HepG2 (cell line): ENCODE results near the gene SOX13. TPM values are rescaled to one million over a fixed set of nuclear protein-coding genes. Genes with fewer than 3 reads are reported as not detected.

Experiments
- CEBPB ChIP-seq: IDR thresholded peaks from 2 replicates; pipeline ENCODE4 v1.6.1; 2011; ENCODE audit warnings: low read depth, low read length, improper control_type of control experiment, borderline replicate concordance
- FOXO4 ChIP-seq: sonication (generic); formaldehyde crosslinking; conservative IDR thresholded peaks from 2 replicates; pipeline ENCODE4 v1.8.1; 2023; ENCODE audit warnings: missing genetic modification reagents
- ISL2 ChIP-seq: sonication (generic); formaldehyde crosslinking; IDR thresholded peaks from 2 replicates; pipeline ENCODE4 v1.5.0; 2020; ENCODE audit warnings: missing genetic modification reagents
- KLF13 ChIP-seq: sonication (generic); formaldehyde crosslinking; IDR thresholded peaks from 2 replicates; pipeline ENCODE4 v1.4.0; 2020; ENCODE audit warnings: mild to moderate bottlenecking, missing genetic modification reagents
- MXD4 ChIP-seq: IDR thresholded peaks from 2 replicates; pipeline ENCODE4 v1.6.1; 2016; ENCODE audit warnings: mild to moderate bottlenecking, missing biosample characterization, missing genetic modification reagents
- SAP130 ChIP-seq: IDR thresholded peaks from 2 replicates; pipeline ENCODE4 v1.6.1; 2016; ENCODE audit warnings: low read depth
- SOX5 ChIP-seq: IDR thresholded peaks from 2 replicates; pipeline ENCODE4 v1.6.1; 2016; ENCODE audit warnings: borderline replicate concordance
- ZBTB40 ChIP-seq, 2 experiments: fragments of 450-650 bp in 1 of 2; sonication (generic) in 1 of 2; formaldehyde crosslinking in 1 of 2; IDR thresholded peaks; 2 replicates each; pipeline versions ENCODE4 v1.6.1 to v1.8.0; 2016 to 2022; ENCODE audit warnings: antibody characterized with exemption in 1 of 2, mild to moderate bottlenecking in 1 of 2, missing genetic modification reagents in 1 of 2
- ZKSCAN1 ChIP-seq: fragments of 150-350 bp; IDR thresholded peaks from 2 replicates; pipeline ENCODE4 v1.6.1; 2014; ENCODE audit warnings: low read length
- ZNF225 ChIP-seq: sonication (generic); formaldehyde crosslinking; IDR thresholded peaks from 2 replicates; pipeline ENCODE4 v1.4.0; 2020; ENCODE audit warnings: mild to moderate bottlenecking, missing genetic modification reagents
- ZNF687 ChIP-seq: sonication (generic); formaldehyde crosslinking; IDR thresholded peaks from 2 replicates; pipeline ENCODE4 v1.5.1; 2020; ENCODE audit warnings: mild to moderate bottlenecking, missing genetic modification reagents, moderate library complexity
- ZNF775 ChIP-seq: sonication (generic); formaldehyde crosslinking; IDR thresholded peaks from 2 replicates; pipeline ENCODE4 v1.4.0; 2020; ENCODE audit warnings: missing genetic modification reagents, mild to moderate bottlenecking, moderate library complexity, borderline replicate concordance
- ZNF781 ChIP-seq: sonication (generic); formaldehyde crosslinking; IDR thresholded peaks from 2 replicates; pipeline ENCODE4 v1.5.1; 2020; ENCODE audit warnings: borderline replicate concordance, mild to moderate bottlenecking, missing genetic modification reagents; ENCODE audit errors: not compliant biosample characterization
- polyA plus RNA-seq, 8 experiments: library from polyadenylated mRNA; depleted of rRNA in 3 of 8; stranded (reverse) in 7 of 8; unstranded in 1 of 8; fragments of >200 nt; fragmentation: Illumina TruSeq in 4 of 8; extraction: Trizol in 4 of 8; gene quantifications; 2 replicates each; pipeline versions ENCODE4 v1.2.1 to v1.2.3, GENCODE V29; 2011 to 2016; ENCODE audit warnings: low read depth in 4 of 8, missing spikeins in 1 of 8, mixed read lengths in 1 of 8; ENCODE audit not compliant: insufficient read depth in 1 of 8
- total RNA-seq, 5 experiments: library from RNA; depleted of rRNA; stranded (reverse); fragments of >200 nt; fragmentation: Illumina TruSeq; extraction: Trizol; gene quantifications; 2 replicates each; pipeline ENCODE4 v1.2.3, GENCODE V29; 2016; ENCODE audit warnings: low read depth in 1 of 5

Gene SOX13
- total and polyA plus RNA-seq, 2 of the 13 experiments (the other 11 are each of a cell fraction or from before 2014, with no cell fraction given): 13.3 to 15.8 TPM

GRCh38 chr1:204072931-204073836, at the start of gene SOX13 (continued):
- TF ChIP-seq ZNF225 (peak; percentile 68), FOXO4 (0 out of 2 replicates have a peak, but pooled peaks have one; percentile 33), KLF13 (CRISPR knock-in tag) (no peak), ZBTB40 (IDR thresholded peaks at IDR 0.05) (no peak), ZBTB40 (CRISPR knock-in tag; IDR thresholded peaks at IDR 0.05) (0 out of 2 replicates have a peak, but pooled peaks have one; percentile 65), ZNF775 (CRISPR knock-in tag) (no peak), ZKSCAN1 (no peak), SAP130 (peak; percentile 81), SOX5 (peak; percentile 31; the same call in 1 of the 2 replicates), ZNF687 (CRISPR knock-in tag) (peak; percentile 72), CEBPB (no peak), ISL2 (CRISPR knock-in tag) (no peak; the same call in 1 of the 2 replicates), ZNF781 (CRISPR knock-in tag) (peak; percentile 29), MXD4 (CRISPR knock-in tag) (peak; percentile 67; the same call in 1 of the 2 replicates)
